HG02798 (cell line): ENCODE measurements around the gene FOSL1.
A peak's percentile ranks its signal among the peaks of the same experiment; 100 is the strongest.

Source experiments
- ATAC-seq: cut with Tn5 transposase; IDR thresholded peaks from one replicate; pipeline ENCODE4 v1.9.1; 2021; ENCODE audit warnings: mild to moderate bottlenecking; ENCODE audit not compliant: unreplicated experiment, poor library complexity

FOSL1 gene

DNA sequence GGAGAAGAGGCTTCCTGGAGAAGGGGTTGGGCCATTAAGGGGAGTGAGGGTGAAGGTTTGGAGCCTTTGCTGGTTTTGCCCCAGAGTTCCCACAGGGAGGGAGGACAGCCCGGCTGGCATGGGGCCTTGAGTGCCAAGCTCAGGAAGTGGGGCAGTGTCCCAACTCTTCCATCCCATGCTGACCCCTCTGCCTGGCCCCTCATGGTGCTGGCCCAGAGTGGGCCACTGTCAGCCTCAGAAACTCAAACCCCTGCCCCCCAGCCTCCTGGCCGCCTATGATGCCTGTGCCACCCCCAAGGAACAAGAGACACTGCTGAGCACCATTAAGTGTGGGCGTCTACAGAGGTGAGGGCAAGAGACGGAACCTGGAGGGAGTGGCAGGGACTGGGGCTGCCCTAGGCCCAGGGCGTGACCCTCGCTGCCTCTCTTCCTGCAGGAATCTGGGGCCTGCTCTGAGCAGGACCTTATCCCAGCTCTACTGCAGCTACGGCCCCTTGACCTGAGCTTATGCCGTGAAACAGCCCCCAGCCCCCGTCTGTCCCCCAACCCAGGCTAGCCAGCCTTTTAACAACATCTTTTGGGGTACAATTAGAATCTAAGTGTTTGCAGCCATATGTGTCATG, 34.5 kb downstream of the FOSL1 start:
- no peak for ATAC-seq

DNA sequence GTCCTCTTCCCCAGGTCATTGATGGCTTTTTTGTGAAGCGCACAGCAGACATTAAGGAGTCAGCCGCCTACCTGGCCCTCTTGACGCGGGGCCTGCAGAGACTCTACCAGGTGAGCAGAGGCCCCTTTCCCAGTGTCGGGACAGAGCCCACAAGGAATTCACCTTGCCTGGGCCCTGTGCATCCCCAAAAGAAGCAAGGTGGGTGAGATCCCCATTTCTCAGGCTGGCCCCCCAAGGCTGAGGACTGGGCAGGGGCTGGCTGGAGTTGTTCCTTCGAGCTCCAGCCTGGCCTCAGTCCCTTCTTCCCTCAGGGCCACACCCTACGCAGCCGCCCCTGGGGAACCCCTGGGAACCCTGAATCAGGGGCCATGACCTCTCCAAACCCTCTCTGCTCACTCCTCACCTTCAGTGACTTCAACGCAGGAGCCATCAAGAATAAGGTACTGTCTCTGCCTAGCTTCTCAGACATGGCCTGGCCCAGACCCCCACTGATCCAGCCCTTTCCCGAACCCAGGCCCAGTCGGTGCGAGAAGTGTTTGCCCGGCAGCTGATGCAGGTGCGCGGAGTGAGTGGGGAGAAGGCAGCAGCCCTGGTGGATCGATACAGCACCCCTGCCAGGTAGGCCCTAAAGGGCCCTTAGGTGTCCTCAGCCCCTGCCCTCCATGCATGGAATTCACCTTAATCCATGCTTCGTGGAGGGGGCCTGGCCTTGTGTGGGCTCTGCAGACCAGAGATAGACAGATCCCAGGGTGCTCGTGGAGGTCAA, 35.3 kb downstream of the FOSL1 start:
- ATAC-seq, result no peak

DNA sequence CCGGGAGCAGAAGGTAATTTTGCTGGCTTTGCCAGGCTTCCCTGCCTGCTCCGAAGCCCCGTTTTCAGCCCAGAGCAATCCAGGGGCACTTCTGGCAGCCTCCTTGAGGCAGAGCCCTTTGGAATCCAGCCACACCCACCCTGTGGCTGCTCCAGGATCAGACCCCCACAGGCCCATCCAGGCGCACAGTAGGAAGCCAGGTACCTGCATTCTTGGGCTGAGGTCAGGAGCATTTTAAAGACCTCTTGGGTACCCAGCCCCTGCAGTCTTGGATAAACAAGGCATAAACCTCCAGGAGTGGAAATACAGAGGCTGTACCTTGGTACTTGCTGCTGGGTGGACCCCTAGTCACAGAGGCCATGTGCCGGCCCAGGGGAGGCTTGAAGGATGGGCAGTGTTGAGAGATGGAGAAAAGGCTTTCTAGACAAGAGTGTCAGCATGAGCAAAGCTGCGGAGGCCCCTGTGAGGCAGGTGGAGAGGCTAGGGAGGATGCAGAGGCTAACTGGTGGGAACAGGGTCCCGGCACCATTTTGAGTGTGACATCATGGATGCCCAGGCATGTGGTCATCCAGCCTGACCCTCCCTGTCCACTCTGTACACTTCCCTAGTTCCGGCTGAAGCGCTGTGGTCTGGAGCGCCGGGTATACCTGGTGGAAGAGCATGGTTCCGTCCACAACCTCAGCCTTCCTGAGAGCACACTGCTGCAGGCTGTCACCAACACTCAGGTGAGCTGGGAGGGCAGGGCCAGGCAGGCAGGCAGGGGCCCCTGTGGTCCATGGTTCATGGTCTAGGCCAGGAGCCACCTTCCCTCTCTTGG, 36.1 kb downstream of the FOSL1 start:
- no peak for ATAC-seq

DNA sequence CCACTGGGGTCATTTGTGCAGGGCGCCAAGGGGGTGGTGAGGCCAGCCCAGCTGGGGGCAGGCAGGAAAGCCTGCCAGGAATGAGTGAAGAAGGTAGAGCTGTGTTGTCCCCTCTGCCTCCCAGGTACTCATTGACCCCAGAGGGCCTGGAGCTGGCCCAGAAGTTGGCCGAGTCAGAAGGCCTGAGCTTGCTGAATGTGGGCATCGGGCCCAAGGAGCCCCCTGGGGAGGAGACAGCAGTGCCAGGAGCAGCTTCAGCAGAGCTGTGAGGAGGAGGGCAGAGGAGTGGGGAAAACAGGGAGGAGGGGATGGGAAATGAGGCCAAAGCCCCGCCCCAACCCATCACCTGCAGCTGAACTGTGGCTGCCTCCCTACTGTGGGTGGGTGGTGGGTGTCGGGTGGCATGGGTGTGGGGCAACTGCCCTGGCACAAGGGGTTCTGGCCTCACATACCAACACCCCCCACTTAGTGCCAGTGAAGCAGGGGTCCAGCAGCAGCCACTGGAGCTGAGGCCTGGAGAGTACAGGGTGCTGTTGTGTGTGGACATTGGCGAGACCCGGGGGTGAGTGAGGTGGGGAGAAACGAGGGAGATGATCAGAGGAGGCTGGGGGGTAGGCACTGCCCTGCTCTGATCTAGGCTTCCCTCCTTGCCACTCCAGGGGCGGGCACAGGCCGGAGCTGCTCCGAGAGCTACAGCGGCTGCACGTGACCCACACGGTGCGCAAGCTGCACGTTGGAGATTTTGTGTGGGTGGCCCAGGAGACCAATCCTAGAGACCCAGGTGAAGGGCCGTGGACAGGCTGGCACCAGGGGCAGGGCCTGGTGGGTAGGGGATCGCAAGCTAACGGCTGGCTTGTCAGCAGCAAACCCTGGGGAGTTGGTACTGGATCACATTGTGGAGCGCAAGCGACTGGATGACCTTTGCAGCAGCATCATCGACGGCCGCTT, 37.0 kb downstream of the FOSL1 start:
- no peak for ATAC-seq

DNA sequence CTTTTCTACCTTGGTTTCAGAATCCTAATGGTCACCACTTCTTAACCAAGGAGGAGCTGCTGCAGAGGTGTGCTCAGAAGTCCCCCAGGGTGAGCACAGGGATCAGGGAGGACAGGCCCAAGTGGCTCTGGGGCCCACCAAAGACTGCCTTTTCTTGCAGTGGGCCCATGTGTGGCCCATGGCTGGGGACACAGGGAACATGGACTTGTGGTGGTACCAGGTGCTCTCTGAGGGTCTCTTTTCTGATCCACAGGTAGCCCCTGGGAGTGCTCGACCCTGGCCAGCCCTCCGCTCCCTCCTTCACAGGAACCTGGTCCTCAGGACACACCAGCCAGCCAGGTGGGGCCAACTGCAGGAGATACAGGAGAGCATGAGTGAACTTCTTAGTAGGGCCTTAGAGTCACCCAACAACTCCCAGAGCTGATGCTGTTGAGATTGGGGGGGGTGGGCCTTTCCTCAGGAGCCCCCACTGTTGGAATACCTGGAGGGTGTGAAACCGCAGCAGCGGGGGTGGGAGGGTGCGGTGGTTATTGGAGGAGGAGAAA, 37.9 kb downstream of the FOSL1 start:
- no peak for ATAC-seq

DNA sequence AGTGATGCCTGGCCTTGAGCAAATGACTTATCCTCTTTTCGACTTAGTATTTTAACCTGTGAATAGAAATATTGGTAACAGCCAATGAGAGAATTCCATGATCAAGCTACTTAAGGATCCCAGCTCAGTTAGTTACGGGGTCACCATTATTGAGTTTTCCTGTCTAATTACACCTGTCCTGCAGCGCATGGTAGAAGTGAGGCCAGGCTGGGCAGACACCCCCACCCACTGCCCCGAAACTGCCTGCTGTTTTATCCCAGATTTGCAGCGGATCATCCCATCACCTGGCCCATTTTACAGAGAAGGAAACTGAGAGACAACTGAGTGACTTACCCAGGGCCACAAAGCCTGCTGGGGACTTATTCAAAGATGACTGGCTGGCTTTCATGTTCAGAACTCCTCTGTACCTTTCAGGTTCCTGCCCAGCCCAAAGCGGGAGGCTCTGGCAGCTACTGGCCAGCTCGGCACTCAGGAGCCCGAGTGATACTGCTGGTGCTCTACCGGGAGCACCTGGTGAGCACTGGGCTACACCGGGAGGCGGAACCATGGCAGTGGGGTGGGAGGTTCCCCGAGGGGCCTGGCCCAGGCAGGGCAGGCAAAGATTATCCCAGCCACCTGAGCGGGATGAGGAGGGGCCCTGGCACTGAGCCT, 38.5 kb downstream of the FOSL1 start:
- no peak for ATAC-seq

DNA sequence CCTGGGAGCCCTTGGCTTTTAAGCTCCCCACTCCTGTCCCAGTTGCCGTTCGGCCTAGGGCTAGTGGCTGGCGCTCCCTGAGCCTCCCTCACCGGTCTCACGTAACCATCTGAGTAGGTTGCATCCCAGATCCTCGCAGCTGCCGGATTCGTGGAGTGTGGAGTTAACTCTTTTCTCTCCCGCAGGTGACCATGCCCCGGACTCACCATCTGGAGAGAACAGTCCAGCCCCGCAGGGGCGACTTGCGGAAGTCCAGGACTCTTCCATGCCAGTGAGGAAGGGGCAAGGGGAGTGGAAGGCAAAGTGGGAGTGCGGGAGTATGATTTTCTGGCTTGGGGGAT, 39.1 kb downstream of the FOSL1 start:
- ATAC-seq, result no peak

DNA sequence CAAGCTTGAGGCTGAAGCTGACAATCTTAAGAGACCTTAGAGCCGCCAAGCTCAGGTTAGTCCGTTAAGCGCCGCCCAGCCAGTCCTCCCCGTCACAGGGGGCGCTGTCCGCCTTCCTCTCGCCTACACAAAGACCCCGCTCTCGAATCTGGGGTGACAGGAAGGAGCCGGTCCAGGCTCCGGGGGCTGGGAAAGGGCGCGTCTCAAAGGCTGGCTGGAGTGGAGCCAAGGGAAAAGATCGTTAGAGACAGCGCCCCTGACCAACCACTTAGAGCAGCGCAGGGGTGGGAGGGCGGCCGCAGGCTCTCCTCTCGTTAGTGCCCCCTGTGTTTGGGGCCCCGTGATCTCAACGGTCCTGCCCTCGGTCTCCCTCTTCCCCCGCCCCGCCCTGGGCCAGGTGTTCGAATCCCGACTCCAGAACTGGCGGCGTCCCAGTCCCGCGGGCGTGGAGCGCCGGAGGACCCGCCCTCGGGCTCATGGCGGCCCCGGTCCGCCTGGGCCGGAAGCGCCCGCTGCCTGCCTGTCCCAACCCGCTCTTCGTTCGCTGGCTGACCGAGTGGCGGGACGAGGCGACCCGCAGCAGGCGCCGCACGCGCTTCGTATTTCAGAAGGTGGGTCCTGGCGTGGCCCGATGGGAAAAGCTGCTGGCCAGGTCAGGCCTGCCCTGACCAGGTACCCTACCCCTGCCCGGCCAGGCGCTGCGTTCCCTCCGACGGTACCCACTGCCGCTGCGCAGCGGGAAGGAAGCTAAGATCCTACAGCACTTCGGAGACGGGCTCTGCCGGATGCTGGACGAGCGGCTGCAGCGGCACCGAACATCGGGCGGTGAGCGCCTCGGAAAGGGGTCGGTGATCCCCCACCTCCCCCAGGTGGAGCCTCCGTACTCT, 39.7 kb downstream of the FOSL1 start, which contains the start of gene MUS81:
TSS of gene MUS81 (plus strand) at position 156 of the 887 bp plus-strand sequence. CDS start at position 477, 321 bp downstream.
- peak; percentile 29 for ATAC-seq

DNA sequence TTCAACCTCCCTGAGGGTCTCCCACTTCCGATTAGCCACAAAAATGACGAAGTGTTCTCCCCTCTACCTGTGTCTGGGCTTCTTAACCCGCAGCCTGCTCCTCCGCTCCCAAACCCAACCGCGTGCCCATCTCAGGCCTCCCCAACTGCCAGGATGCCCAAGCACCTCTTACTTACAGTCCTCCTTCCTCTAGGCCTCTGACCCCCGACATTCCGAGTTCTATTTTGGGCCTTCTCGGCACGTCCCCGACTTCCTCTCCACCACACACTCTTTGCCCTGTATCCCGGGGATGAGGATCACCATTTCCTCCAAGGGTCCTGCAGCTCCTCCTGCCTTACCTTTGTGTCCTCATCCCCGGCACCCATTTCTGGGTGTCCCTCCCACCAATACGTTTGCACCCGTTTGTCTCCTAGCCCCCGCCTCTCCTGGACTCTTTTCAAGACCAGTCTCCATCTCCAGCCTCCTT, 40.3 kb downstream of the FOSL1 start:
- no peak for ATAC-seq

DNA sequence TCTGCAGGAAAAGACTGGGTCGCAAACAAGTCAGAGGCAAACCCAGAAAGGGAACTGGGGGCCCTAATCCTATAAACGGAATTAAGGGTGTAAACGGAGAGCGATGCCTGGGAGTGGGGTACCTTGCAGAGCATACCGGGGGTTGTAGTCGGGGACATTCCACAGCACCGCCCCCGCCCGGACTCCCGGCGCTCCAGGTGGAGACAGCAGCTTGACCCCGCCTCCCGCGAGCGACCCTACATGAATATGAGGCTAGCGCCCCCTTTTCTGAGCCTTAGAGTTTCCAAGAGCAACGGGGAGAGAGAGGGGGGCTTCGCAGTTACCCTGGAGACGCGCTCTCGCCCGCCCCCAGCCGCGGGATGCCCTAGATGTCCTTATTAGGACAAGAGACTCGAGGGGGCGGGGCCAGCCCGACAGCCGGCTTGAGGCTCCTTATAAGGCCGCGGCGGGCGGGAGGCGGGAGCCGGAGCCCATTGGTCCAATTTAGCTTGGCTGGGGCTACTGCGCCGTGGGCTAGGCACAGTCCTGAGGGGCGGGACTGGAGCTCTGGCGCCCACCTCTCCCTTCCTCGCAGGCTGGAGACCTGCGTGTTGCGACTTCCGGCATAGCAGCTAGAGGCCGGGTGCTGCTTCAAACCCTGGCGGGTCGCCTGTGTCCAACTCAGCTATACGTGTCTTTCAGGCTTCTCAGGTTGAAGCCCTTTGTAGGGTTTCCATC, 40.9 kb downstream of the FOSL1 start:
- ATAC-seq, result peak; percentile 59

DNA sequence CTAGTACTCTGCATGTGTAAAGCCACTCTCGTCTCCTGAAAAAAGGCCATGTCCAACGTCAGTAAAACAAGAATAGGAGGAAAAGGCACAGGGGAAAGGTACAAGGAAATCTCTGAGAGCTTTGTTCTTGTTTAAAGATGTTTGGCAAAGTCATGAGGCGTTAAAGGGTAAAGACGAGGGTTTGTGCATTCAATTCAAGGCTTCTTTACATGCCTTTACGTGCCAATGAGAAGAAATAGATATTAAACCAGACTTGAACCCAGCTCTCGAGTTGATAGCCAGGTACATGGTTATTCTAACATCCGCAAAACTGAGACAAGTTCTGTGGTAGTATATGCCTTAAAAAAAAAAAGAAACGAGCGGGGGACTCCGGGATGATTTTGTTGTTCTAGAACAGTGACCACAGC, 41.5 kb downstream of the FOSL1 start:
- ATAC-seq, result no peak

DNA sequence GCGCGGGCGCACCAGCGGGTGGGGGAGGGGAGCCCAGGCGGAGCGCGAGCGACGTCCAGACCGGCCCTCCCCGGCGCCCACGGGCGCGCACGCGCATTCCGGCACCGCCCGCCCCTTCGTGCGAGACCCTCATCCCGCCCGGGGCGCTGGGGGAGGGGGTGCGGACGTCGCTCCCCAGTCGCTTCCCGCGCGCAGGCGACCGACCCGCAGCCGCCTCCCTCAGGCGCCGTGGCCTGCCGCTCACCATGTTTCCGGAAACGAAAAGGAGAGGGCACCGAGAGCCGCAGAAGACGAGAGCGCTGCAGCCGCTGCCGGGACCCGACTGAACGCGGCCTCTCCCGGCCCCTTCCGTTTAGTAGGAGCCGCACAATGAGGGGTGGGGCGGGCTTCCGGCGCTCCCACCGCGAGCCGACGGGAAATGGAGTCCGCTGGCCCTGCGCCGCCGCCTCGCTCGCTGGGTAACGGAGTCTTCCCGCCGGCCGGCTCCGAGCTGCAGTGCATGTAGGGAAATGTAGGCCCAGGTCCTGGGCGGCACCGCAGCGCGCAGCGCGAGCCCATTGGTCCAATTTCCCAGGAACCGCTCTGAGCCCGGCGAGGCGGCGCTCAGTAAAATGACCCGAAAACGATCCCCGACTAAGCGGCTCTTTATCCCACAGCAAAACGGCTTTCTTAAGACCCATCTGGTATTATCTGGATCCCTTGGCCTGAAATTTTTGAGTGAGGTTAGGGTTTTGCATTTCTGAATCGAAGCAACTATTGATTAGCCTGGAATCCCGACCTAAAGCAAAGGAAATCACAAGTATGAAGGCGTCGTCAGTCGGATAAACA, 42.1 kb downstream of the FOSL1 start, which contains the start of gene CFL1:
TSS of gene CFL1 (minus strand) at position 328 of the 828 bp plus-strand sequence. CDS start at position 247, 81 bp downstream.
- ATAC-seq, result peak; percentile 57

DNA sequence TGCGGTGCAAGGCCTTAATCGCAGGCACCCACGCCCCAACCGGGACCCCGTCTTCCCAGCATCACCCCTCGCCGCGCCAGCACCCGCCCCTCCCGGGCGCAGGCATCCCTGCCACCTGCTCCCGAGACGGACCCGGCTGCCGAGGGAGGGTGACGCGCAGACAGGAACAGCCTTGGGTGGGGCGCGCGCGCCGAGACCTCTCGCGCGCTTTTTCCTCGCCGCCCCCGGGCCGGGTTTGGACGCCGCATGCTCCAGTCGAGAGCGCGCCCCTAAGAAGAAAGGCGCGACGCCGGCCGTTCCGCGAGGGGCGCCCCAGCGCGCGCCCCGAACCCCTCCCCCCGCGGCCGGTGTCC, 42.7 kb downstream of the FOSL1 start:
- ATAC-seq, result peak; percentile 2

DNA sequence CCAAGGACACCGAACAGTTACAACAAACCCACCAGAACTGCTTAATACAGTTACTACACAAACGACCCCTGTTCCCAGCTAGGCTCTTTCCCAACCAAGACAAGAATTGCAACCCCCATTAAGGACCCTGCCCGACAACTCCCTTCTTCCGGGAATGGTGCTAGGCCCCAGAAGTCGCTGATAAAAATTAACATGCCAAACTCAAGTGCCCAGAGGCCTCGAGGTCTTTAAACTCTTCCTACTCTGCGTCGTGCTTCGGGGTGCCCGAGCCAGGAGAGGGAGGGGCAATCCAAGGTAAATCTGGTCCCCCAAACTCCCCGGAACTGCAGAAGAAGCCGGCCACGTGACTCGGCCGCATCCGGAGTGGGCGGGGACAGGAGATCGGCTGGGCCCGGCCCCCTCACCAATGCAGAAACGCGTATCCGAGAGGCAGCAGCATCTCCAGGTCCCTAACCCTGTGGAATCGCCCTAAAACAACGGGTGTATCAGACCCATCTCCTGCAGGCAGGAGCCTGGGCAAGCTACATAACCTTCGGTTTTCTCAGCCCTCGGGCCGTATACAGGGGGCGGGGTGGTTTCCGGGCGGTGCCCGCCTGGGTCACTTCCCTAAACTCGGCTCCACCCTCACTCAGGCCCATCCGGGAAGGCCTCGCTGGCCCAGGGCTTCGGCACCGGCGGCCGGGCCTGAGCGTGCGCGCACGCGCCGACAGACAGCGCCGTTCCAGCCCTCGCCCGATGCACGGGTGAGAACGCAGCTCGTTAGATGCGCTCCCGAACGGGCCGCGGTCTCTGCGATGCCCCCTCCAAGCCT, 43.3 kb downstream of the FOSL1 start:
- peak; percentile 25 for ATAC-seq

DNA sequence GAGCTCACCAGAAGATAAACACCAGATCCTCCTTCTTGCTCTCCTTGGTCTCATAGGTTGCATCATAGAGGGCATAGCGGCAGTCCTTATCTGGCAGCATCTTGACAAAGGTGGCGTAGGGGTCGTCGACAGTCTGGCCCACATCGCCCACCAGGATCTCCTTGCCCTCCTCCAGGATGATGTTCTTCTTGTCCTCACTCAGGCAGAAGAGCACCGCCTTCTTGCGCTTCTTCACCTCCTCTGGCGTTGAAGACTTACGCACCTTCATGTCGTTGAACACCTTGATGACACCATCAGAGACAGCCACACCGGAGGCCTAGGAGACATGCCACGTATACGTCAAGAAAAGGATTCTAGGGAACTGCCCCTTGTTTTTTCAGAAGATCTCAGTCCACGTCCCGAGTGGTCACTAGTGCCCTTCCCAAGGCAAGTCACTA, 44.2 kb downstream of the FOSL1 start:
- ATAC-seq, result no peak
